BLaER1 (cell line): ENCODE measurements around the gene POLR2A.

Experiments used
- H3K27ac ChIP-seq: shearing (Covaris generic); formaldehyde crosslinking; 2 replicates; pipeline ENCODE4 v1.8.1; 2022
- H3K27me3 ChIP-seq: shearing (Covaris generic); formaldehyde crosslinking; 2 replicates; pipeline ENCODE4 v1.8.1; 2022
- H3K36me3 ChIP-seq: shearing (Covaris generic); formaldehyde crosslinking; 2 replicates; pipeline ENCODE4 v1.8.1; 2022
- H3K4me1 ChIP-seq: shearing (Covaris generic); formaldehyde crosslinking; 2 replicates; pipeline ENCODE4 v1.8.1; 2022
- H3K4me2 ChIP-seq: shearing (Covaris generic); formaldehyde crosslinking; 2 replicates; pipeline ENCODE4 v1.8.1; 2022
- H3K4me3 ChIP-seq: shearing (Covaris generic); formaldehyde crosslinking; 2 replicates; pipeline ENCODE4 v1.8.1; 2022
- H3K9ac ChIP-seq: shearing (Covaris generic); formaldehyde crosslinking; 2 replicates; pipeline ENCODE4 v1.8.1; 2022
- H3K9me3 ChIP-seq: shearing (Covaris generic); formaldehyde crosslinking; 2 replicates; pipeline ENCODE4 v1.8.1; 2022
- H4K20me1 ChIP-seq: shearing (Covaris generic); formaldehyde crosslinking; 2 replicates; pipeline ENCODE4 v1.8.1; 2022
- Cebpa-rat ChIP-seq: shearing (Covaris generic); IDR thresholded peaks from 2 replicates; pipeline ENCODE4 v1.8.1; 2022

Gene POLR2A

GRCh38 chr17:7486181-7486580 lies 2.0 kb downstream of the POLR2A start:
- peaks cover 65% of the 10 kb centered on the region for H4K20me1 ChIP-seq
- H3K4me3 ChIP-seq = peak overlapping the region; percentile 72
- no peak overlapping the region for H3K27ac ChIP-seq
- H3K4me1 ChIP-seq = peaks cover 77% of the 10 kb centered on the region
- H3K36me3 ChIP-seq = peaks cover 39% of the 10 kb centered on the region
- H3K9ac ChIP-seq = peak overlapping the region; percentile 99; the same call in 1 of the 2 replicates
- TF ChIP-seq Cebpa-rat = no peak
- peak overlapping the region; percentile 79 for H3K4me2 ChIP-seq
- no peaks in the 10 kb centered on the region for H3K9me3 ChIP-seq
- no peaks in the 10 kb centered on the region for H3K27me3 ChIP-seq

GRCh38 chr17:7490144-7490543 lies 6.0 kb downstream of the POLR2A start:
- Histone ChIP-seq H3K4me3 (no peak overlapping the region), H3K4me2 (no peak overlapping the region), H3K9me3 (no peaks in the 10 kb centered on the region), H4K20me1 (peaks cover 100% of the 10 kb centered on the region), H3K36me3 (peaks cover 77% of the 10 kb centered on the region), H3K9ac (no peak overlapping the region), H3K4me1 (peaks cover 70% of the 10 kb centered on the region), H3K27me3 (no peaks in the 10 kb centered on the region), H3K27ac (no peak overlapping the region)
- TF ChIP-seq Cebpa-rat = no peak

GRCh38 chr17:7491583-7491982 lies 7.4 kb downstream of the POLR2A start:
- TF ChIP-seq Cebpa-rat = no peak
- Histone ChIP-seq H3K4me1 (peaks cover 56% of the 10 kb centered on the region), H3K4me2 (no peak overlapping the region), H3K27me3 (no peaks in the 10 kb centered on the region), H4K20me1 (peaks cover 100% of the 10 kb centered on the region), H3K9me3 (no peaks in the 10 kb centered on the region), H3K27ac (no peak overlapping the region), H3K9ac (no peak overlapping the region), H3K4me3 (no peak overlapping the region), H3K36me3 (peaks cover 92% of the 10 kb centered on the region)

- no peak overlapping the region for H3K4me2 ChIP-seq
- no peak overlapping the region for H3K9ac ChIP-seq
- no peaks in the 10 kb centered on the region for H3K9me3 ChIP-seq
- H3K4me1 ChIP-seq = peaks cover 33% of the 10 kb centered on the region
- H3K4me3 ChIP-seq = no peak overlapping the region
- H3K27ac ChIP-seq = no peak overlapping the region
- H4K20me1 ChIP-seq = peaks cover 100% of the 10 kb centered on the region
- H3K36me3 ChIP-seq = peaks cover 99% of the 10 kb centered on the region
- no peak for TF ChIP-seq Cebpa-rat
- H3K27me3 ChIP-seq = no peaks in the 10 kb centered on the region
Measured at GRCh38 chr17:7493941-7494340, 9.8 kb downstream of the POLR2A start.

- H3K4me3 ChIP-seq = no peak overlapping the region
- peaks cover 90% of the 10 kb centered on the region for H4K20me1 ChIP-seq
- H3K27ac ChIP-seq = no peak overlapping the region
- H3K4me1 ChIP-seq = 0 out of 2 replicates have a peak, but pooled peaks cover 12% of the 10 kb centered on the region
- no peak for TF ChIP-seq Cebpa-rat
- H3K9ac ChIP-seq = no peak overlapping the region
- no peaks in the 10 kb centered on the region for H3K9me3 ChIP-seq
- no peak overlapping the region for H3K4me2 ChIP-seq
- H3K36me3 ChIP-seq = peaks cover 99% of the 10 kb centered on the region
- no peaks in the 10 kb centered on the region for H3K27me3 ChIP-seq
Measured at GRCh38 chr17:7495906-7496434, 11.8 kb downstream of the POLR2A start.

- H4K20me1 ChIP-seq = peaks cover 90% of the 10 kb centered on the region
- 0 out of 2 replicates have a peak, but pooled peaks cover 6% of the 10 kb centered on the region for H3K4me1 ChIP-seq
- H3K36me3 ChIP-seq = peaks cover 99% of the 10 kb centered on the region
- no peak overlapping the region for H3K4me2 ChIP-seq
- no peaks in the 10 kb centered on the region for H3K27me3 ChIP-seq
- no peak overlapping the region for H3K27ac ChIP-seq
- no peak for TF ChIP-seq Cebpa-rat
- H3K9me3 ChIP-seq = no peaks in the 10 kb centered on the region
- no peak overlapping the region for H3K4me3 ChIP-seq
- no peak overlapping the region for H3K9ac ChIP-seq
Measured at GRCh38 chr17:7496470-7497183, 12.5 kb downstream of the POLR2A start.

- no peak overlapping the region for H3K9ac ChIP-seq
- no peak for TF ChIP-seq Cebpa-rat
- H3K4me2 ChIP-seq = no peak overlapping the region
- H3K36me3 ChIP-seq = peaks cover 99% of the 10 kb centered on the region
- no peaks in the 10 kb centered on the region for H3K27me3 ChIP-seq
- no peak overlapping the region for H3K4me3 ChIP-seq
- H3K9me3 ChIP-seq = no peaks in the 10 kb centered on the region
- no peak overlapping the region for H3K27ac ChIP-seq
- H4K20me1 ChIP-seq = peaks cover 89% of the 10 kb centered on the region
- no peaks in the 10 kb centered on the region for H3K4me1 ChIP-seq
Measured at GRCh38 chr17:7497228-7497627, 13.1 kb downstream of the POLR2A start.

- Histone ChIP-seq H3K27me3 (no peaks in the 10 kb centered on the region), H4K20me1 (peaks cover 89% of the 10 kb centered on the region), H3K36me3 (peaks cover 99% of the 10 kb centered on the region), H3K27ac (no peak overlapping the region), H3K9ac (no peak overlapping the region), H3K9me3 (no peaks in the 10 kb centered on the region), H3K4me2 (no peak overlapping the region), H3K4me1 (no peaks in the 10 kb centered on the region), H3K4me3 (no peak overlapping the region)
- TF ChIP-seq Cebpa-rat = no peak
Measured at GRCh38 chr17:7497636-7498035, 13.5 kb downstream of the POLR2A start.

- Histone ChIP-seq H4K20me1 (peaks cover 83% of the 10 kb centered on the region), H3K4me1 (no peaks in the 10 kb centered on the region), H3K36me3 (peaks cover 99% of the 10 kb centered on the region), H3K27me3 (no peaks in the 10 kb centered on the region), H3K9ac (no peak overlapping the region), H3K4me3 (no peak overlapping the region), H3K4me2 (no peak overlapping the region), H3K27ac (no peak overlapping the region), H3K9me3 (no peaks in the 10 kb centered on the region)
- TF ChIP-seq Cebpa-rat = no peak
Measured at GRCh38 chr17:7499161-7499560, 15.0 kb downstream of the POLR2A start.

GRCh38 chr17:7501729-7502128 lies 17.6 kb downstream of the POLR2A start:
- Histone ChIP-seq H3K4me3 (no peak overlapping the region), H3K36me3 (peaks cover 100% of the 10 kb centered on the region), H3K27me3 (no peaks in the 10 kb centered on the region), H3K4me2 (no peak overlapping the region), H4K20me1 (peaks cover 74% of the 10 kb centered on the region), H3K4me1 (no peaks in the 10 kb centered on the region), H3K9me3 (no peaks in the 10 kb centered on the region), H3K9ac (no peak overlapping the region), H3K27ac (no peak overlapping the region)
- no peak for TF ChIP-seq Cebpa-rat
